GM11168 (cell line): ENCODE measurements around the gene RBM44.
"Not testable (repeated sequence)": the region's sequence is repeated elsewhere in the genome, so short reads cannot be mapped to it uniquely, and the experiment has no call there.

Source experiments
- in situ Hi-C: fragments of 300-500 bp; cut with MboI; formaldehyde crosslinking; loops from one replicate; pipeline ENCODE4 v1.12.0; 2022; ENCODE audit warnings: low sequenced_read_pairs; ENCODE audit not compliant: unreplicated experiment

Gene RBM44, protein sequence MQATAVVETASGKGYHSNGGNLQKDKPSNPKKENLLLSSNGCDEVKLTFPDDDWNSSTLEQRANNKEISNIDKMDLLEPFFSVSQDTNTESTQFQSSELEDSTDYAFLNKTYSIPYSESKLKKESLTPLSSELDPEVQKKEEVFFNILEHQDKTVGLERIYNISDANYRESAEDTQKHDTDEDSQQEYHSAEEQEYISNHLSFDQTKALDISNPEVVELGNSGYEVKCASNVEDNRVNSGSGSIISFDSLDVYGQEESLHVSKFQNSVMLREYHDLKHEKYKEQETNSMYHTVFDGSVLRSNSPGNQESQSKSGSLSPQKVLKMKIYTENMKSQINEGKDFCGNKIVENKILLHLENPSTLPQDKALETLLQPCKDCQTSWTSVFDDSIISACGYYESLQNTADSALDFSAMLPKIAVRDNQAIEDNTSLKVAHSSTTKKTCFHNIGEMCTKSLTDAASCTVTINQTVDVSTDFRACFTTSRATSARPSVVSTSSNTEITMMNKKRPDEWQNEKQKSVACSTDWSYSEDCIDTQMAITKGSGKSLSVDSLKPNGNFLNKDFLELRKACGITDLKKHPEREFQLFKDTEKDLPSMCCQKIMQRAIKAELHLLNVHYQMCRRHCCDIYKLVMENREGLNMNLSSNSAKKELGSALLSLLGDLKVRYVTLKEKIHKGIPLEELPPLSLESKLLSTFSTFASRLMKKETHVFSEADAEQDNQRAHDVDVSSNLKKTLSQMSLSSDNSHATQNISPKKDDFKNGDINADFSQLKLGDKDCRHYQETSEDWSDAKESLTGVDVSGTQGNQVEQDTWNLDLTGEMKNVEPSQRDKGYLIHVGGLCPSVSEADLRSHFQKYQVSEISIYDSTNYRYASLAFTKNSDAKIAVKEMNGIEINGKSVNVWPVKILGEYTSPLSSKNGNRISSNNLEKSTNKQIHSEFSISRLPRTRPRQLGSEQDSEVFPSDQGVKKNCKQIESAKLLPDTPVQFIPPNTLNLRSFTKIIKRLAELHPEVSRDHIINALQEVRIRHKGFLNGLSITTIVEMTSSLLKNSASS

DNA sequence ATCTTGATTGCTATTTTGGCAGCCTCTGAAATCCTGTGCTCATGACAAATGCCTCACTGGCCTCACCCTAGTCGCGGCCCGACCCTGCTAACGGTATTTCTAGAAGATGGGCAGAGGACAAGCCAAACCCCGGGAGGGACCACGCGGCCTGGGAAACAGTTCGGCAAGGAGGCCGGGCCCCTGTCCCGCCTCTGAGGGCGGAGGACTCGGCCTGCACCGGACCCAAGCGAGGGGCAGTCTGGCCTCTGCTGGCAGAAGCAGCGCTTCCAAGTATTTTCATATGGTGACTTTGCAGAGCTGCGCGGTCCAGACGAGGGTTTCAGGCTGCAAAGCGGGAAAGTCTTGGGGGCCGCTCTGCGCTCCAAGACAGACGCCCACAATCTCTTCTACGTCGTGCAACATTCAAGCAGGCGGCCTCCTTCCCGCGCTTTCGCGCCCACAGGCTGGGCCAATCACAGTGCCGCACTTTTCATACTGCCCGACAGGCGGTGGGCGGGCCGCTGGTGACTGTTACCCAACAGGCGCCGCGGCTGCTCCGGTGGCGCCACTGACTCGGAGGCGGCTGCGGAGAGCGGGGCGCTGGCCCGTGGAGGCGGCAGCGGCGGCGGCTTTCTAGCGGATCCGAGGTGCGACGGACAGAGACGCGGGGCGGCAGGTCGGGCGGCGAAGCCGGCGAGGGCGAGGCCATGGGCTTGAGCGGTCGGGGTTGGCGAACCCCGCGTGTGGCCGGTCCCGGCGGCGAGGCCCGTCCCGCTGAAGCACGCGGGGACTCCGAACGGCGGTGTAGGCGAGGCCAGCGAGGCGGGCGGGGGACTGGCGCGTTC is at the start of gene RBM44:
RBM44 (plus strand) TSS at position 544 of the 824 bp plus-strand sequence. CDS start 14,831 bp downstream, outside the sequence.
- in situ Hi-C loops, result no loop called here

DNA sequence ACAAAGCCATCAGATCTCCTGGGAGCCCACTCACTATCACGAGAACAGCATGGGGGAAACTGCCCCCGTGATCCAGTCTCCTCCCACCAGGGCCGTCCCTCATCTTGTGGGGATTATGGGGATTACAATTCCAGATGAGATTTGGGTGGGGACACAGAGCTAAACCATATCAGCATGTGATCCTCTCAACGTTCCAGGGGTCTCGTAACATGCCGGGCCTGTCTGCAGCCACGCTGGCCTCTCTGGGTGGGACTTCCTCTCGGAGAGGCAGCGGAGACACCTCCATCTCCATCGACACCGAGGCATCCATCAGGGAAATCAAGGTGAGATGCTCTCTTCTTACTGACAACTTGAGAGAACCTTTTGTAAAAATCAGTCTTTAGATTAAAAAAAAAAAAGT is 49.6 kb upstream of the RBM44 start:
- in situ Hi-C loops, result loop anchor here (10.0 kb wide), 1 partner anchor 74 kb away; no protein-coding TSS in a partner anchor

DNA sequence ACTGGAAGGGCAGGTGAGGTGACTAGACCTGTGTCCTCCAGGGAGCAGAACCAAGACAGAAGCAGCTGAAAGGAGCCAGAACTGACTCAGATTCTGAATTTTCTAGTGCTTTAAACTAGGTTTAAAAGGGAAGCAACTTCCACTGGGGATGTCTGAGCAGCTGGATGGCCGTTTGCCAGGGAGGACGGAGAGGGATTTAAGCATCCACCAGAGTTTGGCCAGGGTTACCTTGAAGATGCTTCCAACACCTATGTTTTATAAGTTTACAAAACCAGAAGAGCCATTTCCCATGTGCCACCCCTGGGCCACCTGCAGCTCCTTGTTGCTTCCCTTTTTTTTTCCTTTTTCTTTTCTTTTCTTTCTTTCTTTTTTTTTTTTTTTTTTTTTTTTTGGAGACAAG is 48.6 kb upstream of the RBM44 start:
- in situ Hi-C loops, result loop anchor here (10.0 kb wide), 1 partner anchor 75 kb away; no protein-coding TSS in a partner anchor

DNA sequence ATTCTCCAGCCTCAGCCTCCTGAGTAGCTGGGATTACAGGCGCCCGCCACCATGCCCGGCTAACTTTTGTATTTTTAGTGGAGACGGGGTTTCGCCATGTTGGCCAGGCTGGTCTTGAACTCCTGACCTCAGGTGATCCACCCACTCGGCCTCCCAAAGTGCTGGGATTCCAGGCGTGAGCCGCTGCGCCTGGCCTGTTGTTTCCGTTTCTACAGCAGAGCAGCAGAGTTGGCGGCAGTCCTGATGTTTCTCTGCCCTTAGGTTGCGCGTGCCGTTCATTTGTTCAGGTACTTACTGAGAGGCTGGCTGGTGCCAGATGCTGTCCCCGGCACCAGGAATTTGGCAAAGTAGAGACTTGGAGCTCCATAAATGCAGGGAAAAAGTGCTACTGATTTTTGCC is 48.1 kb upstream of the RBM44 start:
- in situ Hi-C loops, result not testable (repeated sequence)

DNA sequence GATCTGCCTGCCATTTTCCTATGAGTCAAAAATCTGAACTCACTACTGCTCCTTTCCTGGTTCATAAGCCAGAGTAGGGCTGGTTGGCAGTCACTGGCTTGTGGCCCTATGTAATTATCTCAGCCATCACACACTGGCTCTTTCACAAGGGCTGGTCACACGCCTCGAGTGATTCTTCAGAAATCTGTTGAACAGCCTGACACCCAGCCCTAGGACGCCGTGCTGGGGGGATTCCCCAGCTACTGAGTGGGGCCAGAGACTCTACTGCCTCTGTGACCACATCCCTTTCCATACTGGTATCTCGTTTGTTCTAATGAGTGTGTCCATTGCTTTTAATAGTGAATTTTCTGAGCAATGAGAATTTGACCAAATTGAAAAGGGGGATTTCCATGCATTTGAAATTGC is 45.8 kb upstream of the RBM44 start:
- in situ Hi-C loops, result no loop called here

DNA sequence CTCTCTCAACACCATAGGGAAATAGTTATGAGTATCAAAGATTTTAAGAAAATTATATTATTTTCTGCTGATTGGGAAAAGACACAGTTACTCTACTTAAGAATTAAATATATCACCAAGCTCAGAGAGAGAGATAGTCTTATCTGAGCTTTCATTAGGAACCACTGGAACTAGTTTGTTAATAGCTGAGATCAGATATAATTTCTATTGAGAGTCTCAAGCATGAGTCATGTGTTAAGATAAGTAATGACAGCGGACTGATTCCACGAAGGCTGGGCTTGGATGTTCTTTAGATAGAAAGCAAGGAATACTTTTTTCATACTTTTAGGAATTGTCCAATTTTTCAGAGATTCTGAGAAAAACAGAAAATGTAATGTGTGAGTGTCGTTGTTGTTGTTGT is 44.4 kb upstream of the RBM44 start:
- in situ Hi-C loops, result no loop called here

DNA sequence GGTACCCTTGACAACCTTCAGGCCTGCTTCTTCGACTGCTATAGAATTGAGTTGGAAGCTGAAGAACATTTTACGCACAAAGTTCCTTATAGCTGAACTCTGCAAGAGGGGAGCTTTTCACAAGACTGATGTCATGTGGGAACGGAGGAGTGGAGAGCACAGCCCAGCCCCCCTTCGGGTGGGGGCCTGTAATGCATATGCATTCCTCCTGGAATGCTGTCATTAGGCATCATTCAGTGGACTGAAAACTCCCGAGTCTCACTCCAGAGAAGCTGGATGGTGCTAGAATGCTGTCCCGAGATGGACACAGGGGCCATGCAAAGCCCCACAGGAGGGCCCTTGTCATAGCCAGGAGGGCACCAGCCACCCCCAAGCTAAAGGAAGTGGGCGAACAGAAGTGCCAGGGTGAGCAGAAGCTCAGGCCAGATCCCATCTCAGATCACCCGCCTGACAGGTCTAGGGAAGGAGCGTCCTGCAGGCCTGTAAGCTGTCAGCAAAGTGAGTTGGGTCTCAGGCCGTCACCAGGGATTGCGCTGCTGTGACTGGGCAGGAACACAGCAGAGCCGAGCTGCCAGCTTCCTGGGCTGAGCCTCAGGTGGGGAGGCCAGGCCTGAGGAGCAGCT is 43.8 kb upstream of the RBM44 start:
- in situ Hi-C loops, result no loop called here

DNA sequence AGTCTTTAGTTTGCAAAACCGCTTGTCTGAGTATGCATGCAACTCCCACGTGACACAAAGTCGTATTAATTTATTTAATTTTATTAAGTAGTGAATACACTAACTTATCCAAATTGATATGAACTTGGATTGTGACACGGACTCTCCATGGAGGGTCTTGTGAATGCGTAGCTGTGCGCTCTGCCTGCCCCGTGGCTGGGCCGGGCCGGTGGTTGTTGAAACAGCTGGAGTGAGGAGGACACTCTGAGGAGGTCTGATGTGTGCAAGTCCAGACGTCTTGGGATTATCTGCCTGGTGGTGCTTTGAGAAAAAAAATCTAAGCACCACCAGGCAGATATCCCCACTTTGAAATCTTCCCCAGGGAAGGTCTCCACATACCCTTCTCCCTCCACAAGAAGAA is 41.0 kb upstream of the RBM44 start:
- in situ Hi-C loops, result no loop called here

DNA sequence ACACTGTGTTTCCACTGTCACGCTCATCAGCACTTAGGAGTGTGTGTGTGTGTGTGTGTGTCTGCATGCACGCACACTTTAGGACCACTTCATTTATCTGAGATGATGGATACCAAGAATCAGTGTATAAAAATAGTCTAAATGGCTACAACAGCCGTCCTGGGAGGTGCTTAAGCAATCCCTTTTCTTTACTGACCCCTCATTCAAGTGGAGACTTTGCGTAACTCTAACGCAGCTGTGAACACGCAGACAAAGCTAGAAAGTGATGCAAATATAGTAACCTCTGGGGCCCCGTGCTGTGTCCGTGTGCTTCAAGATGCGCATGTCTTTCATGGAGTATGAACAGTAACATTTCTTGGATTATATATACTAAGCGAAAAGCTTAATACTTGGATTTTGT is 40.4 kb upstream of the RBM44 start:
- in situ Hi-C loops, result no loop called here

DNA sequence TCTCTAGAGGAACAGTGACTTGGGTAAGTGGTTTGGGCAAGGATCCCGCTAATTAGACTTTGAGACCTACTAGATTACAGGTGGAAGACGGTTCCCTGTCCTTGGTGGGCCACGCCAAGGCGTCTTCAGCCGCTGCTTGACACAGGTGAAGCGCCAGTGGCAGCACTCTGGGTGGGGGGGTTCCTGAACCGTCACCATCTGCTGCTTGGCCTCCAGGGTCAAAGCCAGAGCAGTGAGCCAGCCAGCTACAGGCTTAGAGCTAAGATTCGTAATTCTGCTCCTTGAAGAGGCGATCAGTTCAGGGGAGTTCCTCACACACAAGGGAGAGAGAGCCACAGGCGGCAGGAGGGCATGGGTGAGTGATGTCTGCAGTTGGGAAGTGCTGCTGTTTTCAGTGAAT is 39.4 kb upstream of the RBM44 start:
- in situ Hi-C loops, result no loop called here

DNA sequence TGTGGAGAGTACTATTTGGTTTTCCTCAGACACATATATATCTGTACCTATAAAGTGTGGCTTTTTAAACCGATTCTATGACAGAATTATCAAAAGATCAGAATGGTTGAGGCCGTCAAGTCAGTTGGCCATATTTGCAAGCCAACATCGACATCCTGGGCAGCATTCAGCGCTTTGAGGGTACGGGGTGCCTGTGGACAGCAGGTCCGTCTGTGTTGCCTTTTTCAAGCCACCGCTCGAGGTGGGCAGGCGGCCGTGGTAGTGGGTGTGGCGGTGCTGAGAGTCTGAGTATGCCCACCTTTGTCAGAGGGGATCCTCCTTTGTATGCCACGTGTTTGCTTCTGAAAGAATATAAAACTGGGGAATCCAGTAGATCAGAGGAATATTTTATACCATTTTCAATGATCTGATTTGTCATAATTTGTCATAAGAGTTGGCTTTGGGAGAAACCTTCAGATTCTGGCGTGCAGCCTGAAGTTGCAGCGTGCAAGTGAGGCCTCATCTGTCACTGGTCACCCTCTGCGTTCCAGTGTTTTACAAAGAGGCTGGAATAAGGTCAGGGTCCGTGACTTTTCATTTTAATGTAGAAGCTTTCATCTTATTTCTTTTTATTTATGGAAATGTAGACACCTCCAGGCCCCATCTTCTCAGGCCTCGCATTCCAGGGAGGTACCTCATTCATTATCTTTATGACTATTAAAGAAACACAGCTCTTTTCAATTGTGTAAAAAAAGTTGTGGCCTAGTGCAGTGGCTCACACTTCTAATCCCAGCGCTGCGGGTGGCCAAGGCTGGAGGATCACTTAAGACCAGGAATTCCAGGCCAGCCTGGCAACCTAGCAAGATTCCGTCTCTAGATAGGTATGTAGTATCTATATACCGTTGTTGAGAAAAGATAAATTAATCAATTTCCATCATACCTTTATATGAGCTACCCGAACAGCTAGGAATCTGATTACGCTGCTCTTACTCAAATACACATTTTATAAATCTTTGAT is 37.8 kb upstream of the RBM44 start:
- in situ Hi-C loops, result no loop called here

DNA sequence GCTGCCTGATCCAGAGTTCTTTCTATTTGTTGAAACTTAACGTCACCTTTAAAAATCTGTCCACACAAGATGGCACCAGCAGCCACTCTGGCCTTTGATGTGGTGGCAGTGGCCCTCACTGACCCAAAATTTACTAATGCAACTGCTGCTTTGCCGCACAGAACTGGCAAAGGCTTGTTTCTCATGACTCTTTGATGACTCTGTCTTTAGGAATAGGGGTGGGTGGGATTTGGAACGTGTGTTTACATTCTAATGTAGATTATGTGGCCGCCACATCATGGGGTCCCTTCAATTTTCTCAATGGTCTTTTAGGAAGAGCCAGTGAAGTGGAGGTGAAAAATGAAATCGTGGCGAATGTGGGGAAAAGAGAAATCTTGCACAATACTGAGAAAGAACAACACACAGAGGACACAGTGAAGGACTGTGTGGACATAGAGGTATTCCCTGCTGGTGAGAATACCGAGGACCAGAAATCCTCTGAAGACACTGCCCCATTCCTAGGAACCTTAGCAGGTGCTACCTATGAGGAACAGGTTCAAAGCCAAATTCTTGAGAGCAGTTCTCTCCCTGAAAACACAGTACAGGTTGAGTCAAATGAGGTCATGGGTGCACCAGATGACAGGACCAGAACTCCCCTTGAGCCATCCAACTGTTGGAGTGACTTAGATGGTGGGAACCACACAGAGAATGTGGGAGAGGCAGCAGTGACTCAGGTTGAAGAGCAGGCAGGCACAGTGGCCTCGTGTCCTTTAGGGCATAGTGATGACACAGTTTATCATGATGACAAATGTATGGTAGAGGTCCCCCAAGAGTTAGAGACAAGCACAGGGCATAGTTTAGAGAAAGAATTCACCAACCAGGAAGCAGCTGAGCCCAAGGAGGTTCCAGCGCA is 36.0 kb upstream of the RBM44 start:
- in situ Hi-C loops, result not testable (repeated sequence)

DNA sequence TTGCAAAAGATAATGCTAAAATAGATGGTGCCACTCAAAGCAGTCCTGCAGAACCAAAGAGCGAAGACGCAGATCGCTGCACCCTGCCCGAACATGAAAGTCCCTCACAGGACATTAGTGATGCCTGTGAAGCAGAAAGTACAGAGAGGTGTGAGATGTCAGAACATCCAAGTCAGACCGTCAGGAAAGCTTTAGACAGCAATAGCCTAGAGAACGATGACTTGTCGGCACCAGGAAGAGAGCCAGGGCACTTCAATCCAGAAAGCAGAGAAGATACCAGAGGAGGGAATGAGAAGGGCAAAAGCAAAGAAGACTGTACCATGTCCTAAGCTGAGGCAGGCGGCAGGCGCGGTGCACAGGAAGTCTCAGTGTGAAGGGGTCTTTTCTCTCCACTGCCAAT is 34.8 kb upstream of the RBM44 start:
- in situ Hi-C loops, result no loop called here

DNA sequence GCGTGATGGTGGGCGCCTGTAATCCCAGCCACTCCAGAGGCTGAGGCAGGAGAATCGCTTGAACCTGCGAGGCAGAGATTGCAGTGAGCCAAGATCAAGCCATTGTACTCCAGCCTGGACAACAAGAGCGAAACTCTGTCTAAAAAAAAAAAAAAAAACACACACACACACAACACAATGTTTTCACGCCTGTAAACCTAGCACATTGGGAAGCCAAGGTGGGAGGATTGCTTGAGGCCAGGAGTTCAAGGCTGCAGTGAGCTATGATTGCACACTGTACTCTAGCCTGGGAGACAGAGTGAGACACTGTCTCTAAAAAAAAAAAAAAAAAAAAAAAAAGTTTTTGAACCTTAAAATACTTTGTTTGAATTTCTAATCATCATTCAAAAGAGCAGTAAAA is 33.5 kb upstream of the RBM44 start:
- in situ Hi-C loops, result not testable (repeated sequence)

DNA sequence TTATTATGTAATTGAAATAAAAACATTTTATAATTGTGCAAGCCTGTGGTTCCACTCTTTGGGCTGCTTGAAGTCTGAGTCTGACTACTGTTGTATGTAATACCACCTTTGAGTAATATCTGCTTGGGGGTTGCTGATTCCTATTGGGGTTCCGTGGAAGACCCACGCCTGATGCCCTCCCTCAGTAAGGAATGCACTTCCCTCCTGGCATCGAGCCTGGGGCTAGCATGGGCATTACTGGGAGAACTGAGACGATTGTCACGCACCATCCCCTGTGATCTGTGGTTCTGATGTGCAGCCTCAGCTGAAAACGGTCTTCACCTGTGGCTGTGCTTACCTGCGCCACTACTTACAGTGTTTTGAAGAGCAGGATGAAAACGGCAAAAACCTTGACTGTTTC is 32.7 kb upstream of the RBM44 start:
- in situ Hi-C loops, result no loop called here

DNA sequence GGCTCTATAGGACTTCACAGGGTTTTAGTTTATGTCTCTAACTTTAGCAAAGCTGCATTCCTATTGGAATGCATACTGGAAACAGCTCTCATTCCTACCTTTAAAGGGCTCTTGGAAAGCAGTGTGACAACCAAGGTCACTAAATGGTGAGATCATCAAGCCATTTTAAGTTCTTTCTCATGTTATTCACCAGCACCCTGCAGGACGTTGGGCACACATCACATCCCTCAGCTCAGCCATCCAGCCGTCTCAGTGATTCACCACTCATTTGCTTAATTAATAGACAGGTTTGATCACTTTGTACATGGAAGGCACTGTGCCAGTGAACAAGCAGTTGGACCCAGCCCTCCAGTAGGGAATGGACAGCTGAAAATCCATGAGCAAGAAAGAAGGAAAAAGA is 32.2 kb upstream of the RBM44 start:
- in situ Hi-C loops, result no loop called here

DNA sequence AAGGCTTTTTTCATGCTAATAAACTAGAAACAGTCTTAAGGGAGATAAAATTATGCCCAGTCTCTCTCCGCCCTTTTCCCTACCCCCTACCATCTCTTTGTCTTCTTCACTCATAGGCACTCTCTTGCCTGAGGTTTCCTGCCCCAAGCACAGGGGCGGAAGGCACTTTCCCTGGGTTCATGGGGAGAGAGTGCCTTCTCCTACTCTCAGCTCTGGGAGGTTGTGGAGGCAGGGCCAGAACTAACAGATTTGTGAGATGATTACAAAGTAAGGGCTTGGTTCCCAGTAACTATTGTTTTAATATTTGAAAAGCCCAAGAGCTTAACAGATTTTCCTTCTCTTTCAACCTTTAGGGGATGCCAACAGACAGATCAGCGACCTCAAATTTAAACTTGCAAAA is 26.1 kb upstream of the RBM44 start:
- in situ Hi-C loops, result no loop called here

DNA sequence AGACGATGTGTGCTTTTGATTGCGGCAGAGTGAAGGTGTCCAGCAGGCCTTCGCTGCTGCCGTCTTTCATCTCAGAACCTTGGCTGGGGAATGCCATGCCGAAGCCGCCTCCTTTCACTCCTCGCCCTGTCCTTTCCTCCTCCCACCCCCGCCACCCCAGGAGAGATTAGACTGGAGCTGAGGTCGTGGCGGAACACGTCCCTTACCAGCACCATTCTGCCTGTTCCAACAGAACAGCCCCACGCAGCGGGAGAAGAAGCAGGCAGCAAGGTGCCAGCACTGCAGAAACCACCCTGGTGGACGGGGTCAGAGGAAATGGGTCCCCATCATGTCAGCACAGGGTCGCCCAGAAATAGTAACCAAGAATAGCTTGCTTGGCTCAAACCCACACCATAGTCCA is 24.8 kb upstream of the RBM44 start:
- in situ Hi-C loops, result no loop called here
